Measurements from ENCODE around the gene VEGFA.
A peak's percentile ranks its signal among the peaks of the same experiment; 100 is the strongest.

The VEGFA gene

GRCh38 chr6:43773980-43774775, 4.2 kb downstream of the VEGFA start:
- DNase-seq, result peak; percentile 30

GRCh38 chr6:43774776-43775534, 4.9 kb downstream of the VEGFA start:
- peak; percentile 72 for DNase-seq

GRCh38 chr6:43775535-43775885, 5.5 kb downstream of the VEGFA start:
- DNase-seq, result no peak

GRCh38 chr6:43776115-43776798, 6.2 kb downstream of the VEGFA start:
- DNase-seq, result no peak

GRCh38 chr6:43776799-43777776, 7.1 kb downstream of the VEGFA start:
- DNase-seq, result no peak

GRCh38 chr6:43778131-43778855, 8.3 kb downstream of the VEGFA start:
- no peak for DNase-seq

GRCh38 chr6:43778976-43779851, 9.2 kb downstream of the VEGFA start:
- no peak for DNase-seq

- no peak for DNase-seq
Observed at GRCh38 chr6:43779852-43780236, 9.8 kb downstream of the VEGFA start.

GRCh38 chr6:43780293-43780692, 10.3 kb downstream of the VEGFA start:
- DNase-seq, result no peak

- no peak for DNase-seq
Observed at GRCh38 chr6:43780941-43781928, 11.2 kb downstream of the VEGFA start.

GRCh38 chr6:43781941-43782704, 12.1 kb downstream of the VEGFA start:
- no peak for DNase-seq

GRCh38 chr6:43782764-43783513, 12.9 kb downstream of the VEGFA start:
- DNase-seq, result no peak

- DNase-seq, result no peak
Observed at GRCh38 chr6:43784049-43784855, 14.2 kb downstream of the VEGFA start.

- no peak for DNase-seq
Observed at GRCh38 chr6:43785220-43785752, 15.3 kb downstream of the VEGFA start.

- no peak for DNase-seq
Observed at GRCh38 chr6:43785904-43786303, 15.9 kb downstream of the VEGFA start.

GRCh38 chr6:43786664-43787329, 16.8 kb downstream of the VEGFA start:
- no peak for DNase-seq

Measured in right forelimb (tissue), 1 donor.